Measurements from ENCODE around the gene NCKAP5.

The NCKAP5 gene

DNA sequence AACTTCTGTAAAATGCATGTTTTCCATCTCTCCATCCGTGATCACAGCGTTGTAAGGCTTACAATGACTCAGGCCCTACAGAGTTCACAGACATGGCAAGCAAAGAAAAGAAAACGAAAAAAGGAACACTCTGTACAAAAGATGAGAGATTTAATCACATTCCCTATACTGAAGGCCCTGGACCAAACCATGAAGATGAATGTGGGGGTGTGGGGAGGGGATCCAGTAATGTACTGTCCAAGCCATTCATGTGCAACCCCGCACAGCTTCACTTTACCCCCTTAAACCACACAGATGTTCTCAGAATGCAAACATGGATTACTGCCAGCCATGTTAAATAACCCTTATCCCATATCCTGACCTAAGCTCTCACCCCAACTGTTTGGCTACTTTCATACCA is 391.1 kb downstream of the NCKAP5 start:
- DNase-seq = no peak

DNA sequence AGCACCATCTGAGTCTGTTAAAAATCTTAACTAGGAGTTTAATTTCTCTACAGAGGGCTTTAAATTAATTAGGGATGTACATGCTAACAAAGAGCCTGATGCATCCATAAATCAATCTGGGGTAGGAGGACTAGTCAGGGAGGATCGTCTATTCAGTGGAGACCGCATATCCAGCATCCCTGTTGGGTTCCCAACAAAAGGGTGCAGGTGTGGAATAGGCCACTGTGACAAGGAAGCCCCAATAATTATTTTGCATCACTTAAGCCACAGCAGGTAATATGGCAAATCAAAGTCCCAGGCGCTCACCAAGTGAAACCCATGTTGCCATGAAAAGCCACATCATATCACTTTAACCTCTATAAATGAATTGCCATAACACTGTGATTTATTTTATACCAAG is 392.3 kb downstream of the NCKAP5 start:
- no peak for DNase-seq

DNA sequence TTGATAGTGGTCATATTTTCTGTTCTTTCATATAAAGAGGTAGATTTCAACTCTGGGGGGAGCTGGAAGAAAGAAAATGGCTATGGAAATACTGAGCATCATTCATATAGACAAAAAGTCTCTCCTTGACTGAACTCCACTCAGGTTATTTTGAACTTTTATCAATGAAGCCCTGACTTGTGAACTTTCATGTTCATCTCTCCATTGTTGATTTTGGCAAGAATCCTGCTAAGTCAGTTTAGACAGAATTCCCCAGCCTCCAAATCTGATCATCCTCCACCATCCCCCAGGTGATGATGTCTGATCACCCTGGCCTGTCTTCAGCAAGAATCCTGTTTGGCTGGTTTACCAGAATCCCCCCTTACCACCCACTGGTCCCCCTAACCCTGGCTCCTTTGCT is 395.0 kb downstream of the NCKAP5 start:
- DNase-seq = no peak

DNA sequence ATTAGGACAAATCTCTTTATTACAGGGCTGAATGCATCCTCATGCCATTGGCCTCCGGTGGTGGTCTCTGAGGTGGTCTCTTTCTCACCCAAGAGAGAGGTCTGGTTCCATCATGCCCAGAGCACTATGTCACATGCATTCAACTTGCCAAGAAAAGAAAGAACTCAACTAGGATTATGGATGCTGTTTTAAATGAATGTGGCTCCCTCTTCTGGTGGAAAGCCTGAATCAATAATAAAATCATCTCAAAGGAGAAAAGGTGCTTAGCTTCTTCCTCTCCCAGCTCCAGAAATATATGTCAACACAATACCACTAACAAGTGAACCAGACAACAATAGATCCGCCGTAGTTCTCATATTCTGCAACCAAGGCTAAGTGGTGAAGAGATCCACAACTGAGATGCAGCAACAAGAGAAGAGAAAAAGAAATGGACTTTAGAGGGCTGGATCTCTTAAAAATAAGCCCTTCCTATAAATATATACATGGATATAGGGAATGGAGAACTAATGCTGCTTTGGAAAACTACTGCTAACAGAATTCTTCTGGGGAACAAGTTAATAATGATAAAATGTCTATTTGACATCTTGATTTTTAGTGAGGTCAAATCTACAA is 396.8 kb downstream of the NCKAP5 start:
- DNase-seq = peak; percentile 80

DNA sequence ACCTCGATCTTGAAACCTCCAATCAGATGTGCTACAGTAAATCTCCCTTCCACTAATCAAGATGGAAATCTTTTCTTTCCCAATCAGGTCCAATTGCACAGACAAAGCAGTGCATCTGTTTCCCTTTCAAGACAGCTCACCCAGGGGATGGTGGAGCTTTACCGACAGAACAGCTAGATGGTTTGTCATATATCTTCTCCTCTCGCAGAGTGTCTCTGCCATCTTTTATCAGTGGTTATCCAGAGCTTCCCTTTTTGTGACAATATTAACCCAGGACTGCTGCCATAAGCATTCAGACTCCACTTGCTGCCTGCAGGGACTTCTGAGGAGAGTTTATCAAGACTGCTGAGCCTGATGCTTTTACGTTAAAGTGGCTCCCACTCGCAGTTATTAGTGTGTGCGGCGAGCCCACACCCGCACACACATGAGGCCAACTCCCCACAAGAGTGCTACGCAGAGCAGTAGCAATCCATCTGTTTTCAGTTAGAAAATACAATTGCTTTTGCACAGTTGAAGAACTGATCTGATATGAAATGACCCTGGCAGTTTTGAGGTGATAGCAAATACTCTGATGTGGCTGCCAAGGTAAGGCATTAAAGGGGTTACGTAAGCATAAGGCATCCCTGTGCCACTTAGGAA is 398.9 kb downstream of the NCKAP5 start:
- no peak for DNase-seq

DNA sequence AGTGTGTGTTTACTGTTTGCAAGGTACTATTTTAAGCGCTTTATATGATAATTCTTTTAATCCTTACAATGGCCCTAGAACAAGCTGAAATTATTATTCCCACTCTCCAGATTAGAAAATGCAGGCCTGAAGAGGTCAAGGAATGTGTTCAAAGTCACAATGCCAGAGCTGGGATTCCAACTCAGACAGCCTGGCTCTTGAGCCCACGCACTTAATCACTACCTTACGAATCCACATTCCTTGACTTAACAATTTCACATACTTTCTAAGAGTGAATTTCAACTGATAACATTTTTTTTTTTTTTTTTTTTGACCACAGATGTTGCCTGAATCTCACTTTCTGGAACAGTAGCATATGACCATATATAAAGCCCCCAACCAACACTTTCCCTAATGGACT is 400.3 kb downstream of the NCKAP5 start:
- no peak for DNase-seq

DNA sequence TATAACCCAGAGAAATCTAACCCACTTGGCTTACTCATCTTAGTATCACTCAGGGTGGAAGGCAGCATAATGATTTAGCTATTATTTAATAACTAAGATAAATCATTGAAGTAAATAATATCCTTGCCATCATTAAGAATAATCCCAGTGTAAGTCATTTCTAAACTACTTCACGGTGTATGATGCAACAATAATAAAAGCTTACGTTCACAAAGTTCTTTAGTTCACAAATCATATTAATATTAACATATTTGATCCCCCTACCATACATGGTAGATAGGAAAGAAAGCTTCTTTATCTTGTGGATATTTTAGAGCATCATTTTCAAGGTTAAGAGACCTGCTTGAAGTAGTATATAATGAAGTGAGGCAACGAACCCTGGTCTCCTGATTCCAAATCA is 401.0 kb downstream of the NCKAP5 start:
- no peak for DNase-seq

DNA sequence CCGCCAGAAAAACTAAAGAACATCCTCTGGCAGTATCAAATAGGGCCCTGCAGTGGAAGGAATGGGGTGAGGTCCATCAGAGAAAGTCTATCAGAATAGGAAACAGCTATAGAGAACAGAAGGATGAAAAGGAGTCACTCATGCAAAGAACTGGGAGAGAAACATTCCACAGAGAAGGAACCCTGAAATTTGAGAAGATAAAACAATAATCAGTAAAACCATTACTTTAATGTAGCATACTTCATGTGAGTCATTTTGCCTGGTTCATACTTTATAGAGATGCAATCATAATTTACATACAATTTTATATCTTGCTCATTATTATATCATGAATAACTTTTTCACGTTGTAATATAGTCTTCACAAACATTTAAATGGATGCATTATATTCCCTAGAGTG is 402.2 kb downstream of the NCKAP5 start:
- DNase-seq = no peak

DNA sequence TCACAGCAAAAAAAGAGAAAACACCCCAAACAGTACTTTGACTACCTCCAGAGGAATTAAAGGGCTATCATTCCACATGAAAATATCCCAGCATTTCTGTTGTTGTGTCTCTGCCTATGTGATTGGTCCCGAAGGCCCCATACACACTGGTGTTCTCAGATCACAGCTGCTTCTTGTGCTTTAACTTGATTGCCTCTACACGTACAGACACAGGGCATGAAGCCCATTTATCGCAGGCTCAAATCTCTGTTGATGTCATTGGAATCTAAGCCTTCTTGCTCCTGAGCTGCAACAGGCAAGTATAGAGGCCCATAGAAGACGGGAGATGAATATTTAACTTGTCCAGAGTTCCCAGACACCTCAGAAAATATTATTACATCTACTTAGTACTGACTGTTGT is 405.2 kb downstream of the NCKAP5 start:
- DNase-seq = no peak

DNA sequence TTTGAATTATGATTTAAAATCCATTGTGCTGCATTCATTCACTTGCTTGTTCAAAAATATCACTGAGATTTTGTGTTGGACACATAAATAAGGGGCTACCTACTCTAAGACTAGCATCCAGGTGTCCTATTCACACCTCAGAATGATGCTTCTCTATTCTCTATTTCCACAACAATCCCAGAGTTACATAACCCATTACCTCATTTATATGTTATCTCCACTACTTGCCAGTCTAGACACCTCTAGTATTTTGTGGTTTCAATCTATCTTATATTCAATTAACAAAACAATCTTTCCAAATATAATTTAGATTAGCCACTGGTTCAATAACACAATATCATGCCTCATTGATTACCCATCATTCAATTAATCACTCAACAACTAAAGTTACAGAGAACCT is 409.8 kb downstream of the NCKAP5 start:
- DNase-seq = no peak

DNA sequence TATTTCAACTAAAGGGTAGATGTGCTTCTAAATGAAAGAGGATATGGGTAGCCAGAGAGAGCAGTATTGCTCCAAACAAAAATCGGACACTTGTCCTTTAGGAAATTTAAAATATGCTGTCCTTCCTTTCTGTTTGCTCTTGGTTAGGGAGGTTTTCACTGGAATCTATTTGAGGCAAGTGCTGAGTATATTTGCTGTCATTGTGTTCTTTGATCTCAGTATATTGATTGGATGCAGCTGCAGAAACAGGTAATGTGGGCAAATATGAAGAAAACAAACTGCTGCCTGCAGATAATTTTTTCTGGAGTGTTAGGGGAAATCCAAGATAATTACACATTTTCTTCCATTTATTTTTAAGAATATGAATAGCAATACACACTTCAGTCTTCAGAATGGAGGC is 410.2 kb downstream of the NCKAP5 start:
- DNase-seq = no peak

DNA sequence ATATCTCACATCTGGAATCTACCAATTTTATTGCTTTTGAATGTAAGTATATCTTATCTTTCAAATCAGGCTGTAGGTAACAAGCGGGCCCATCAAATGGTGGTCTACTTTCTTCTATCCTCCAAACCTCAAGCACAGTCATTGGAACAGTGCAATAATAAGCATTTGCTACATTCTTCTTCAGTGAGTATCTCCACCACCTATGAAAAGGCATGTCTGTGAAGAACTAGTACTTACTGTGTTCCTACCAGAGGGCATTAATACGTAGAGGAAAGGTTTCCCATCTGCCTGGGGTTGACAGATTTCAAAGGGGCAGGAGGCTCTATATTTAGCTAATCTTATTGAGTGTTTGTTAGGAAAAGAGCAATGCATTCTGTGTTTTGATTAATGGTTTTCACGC is 411.1 kb downstream of the NCKAP5 start:
- no peak for DNase-seq

DNA sequence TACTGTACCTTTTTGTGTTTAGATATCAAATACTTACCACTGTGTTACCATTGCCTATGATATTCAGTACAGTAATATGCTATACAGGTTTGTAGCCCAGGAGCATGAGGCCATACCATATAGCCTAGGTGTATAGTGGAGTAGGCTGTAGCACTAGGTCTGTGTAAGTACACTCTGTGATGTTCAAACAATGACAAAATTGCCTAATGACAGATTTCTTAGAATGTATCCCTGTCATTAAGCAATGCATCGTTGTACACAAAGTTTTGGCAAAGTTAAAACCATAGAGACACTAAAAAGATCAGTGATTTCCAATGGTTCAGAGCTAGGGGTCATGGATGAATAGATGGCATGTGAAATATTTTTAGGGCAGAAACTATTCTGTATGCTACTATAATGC is 415.5 kb downstream of the NCKAP5 start:
- no peak for DNase-seq

DNA sequence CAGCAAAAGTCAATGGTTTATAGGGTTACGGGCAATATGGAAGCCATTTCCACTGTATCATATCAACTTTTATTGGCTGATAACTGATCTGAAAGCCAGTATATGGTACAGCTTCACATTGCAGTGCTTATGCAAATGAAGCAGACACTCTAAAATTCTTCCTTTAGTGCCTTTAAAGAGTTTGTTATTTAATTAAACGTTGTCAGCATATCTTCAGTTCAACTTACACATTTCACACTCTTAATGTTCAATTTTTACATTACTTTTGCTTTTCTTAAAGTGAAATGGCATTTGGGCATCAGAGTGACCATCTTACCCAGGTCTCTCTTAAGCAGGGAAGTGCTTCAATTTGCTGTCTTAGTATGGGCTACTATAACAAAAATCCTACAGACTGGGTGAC is 420.1 kb downstream of the NCKAP5 start:
- no peak for DNase-seq

DNA sequence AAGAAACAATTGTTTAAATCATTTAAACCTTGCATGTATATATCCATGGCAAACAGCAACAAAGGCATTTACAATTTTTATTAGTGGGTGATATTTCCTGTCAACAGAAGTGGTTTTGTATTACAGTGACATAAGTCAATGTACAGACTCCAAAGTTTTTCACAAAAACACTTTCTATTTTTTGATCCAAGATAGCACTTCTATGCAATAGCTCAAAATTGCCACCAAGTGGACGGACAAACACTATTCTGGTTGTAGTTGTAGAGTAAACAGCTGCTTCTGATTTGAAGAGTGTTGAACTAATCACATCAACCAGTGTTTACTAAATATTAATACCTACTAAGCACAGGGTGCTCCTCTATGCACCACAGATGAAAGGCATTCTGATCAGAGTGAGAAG is 421.4 kb downstream of the NCKAP5 start:
- peak; percentile 39 for DNase-seq

DNA sequence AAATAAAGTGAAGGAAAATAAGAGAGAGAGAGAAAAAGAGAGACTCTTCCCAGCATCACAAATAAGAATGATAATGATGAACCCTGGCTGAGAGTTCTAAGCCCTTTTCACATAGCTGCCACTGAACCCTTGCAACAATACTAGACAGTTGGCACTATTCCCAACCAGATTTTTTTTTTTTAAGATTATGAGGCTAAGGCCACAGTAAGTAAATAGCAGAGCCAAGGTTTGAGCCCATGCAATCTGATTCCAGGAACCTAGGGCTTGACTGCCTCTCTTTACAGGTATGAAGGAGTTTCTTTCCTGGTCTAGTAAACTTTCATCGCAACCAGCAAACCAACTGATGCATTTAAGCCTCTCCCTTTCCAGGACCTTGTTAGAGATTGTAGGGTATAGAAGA is 424.6 kb downstream of the NCKAP5 start:
- DNase-seq = peak; percentile 73

DNA sequence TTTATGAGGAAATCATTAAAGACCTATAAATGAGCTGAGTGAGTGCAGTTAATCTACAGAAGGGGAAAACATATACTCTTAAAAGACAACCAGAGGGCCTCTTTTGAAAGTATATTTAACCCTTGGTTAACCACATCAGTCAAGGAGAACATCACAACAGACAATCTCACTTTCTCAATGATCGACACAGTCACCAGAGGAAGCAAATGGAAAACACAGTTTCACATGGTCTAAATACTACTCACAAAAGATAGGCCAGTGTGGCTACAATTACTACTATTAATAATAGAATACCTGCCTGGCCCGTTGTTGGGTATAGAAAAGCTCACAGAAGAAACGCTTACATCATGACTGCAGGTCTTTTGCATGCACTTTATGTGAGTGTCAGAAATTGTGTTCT is 426.2 kb downstream of the NCKAP5 start:
- DNase-seq = no peak

DNA sequence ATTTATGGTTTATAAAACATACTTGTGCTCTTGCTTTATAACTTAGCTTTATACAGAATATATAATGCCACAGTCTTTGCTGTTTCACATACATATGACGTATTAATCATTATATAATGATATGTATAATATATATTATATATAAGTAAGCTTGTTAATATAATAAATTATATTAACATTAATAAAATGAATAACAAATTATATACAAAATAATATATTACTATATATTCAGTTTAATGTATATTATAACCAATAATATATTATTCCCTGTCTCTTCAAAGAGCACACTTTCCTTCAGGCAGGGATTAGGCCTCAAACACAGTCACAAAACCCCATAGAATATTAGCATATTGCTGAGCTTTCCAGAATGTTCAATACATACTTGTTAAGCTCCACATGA is 427.6 kb downstream of the NCKAP5 start:
- no peak for DNase-seq

DNA sequence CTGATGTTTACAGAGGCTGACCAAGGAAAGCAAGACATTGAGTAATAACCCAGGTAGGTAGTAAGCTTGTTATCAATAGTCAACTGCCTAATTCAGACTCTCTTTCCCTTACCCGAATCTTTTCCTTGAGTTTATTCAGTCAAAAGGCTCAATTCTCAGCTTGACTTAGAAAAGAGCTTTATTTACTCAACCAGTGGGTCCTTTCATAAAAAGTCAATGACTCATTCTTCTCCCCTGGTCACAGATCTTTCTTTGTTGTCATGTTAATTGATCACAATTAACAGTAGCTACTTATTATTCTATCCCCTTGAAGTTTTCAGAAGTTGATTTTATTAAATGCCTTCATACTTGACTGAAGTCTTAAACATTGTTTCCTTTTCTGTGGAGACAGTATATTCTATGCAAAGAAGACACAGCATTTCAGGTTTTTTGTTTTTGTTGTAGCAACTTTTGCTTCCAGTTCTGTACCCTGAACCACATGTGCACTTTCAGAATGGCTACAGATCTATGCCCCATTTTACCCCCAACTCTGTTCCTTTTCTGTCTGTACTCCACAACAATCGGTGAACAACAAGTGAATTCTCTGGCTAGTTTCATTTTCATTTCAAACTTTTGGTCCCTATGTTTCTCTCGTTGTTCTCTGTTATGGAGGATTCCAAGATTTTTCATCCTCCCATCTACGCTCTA is 428.3 kb downstream of the NCKAP5 start:
- no peak for DNase-seq

DNA sequence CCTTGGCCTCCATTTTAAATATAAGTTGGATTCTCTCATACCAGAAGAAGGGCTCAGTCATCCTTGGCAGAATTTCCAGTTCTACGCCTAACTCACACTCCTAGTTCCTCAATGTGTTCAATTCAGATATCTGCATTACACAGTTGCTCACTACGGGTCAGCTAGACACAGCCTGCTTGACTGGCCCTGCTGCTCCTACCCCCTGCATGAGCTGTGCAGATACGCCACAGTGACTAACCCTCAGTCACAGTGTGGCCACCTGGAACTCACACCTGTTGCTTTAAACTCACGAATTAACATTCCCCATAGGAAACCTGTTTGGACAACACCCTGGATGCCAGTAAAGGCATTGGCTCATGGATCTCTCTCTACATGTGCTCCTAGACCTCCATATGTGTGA is 429.6 kb downstream of the NCKAP5 start:
- DNase-seq = no peak

DNA sequence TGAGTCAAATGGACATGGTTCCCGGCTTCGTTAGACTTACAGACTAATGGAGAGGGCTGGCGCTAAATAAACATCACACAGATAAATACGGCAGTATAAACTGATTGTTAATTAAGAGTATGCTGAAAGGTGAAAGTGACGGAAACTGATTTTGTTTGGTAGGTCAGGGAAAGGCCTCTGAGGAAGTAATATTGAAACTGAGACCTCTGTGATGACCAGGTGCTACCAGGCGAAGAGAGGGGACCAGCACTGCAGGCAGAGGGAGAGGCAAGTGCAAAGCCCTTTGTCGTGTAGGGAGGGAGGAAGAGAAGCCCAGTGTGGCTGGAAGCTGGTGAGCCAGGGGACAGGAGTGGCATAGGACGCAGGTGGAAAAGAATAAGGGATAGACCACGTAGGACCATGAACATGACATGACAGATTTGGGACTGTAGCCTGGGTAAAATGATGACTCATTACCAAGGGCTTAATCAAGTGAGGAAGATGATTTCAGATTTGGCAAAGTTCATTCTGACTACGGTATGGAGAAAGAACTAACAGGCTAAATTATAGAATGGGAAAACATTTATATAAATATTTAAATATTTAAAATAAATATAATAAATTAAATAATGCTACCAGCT is 433.1 kb downstream of the NCKAP5 start:
- peak; percentile 81 for DNase-seq

DNA sequence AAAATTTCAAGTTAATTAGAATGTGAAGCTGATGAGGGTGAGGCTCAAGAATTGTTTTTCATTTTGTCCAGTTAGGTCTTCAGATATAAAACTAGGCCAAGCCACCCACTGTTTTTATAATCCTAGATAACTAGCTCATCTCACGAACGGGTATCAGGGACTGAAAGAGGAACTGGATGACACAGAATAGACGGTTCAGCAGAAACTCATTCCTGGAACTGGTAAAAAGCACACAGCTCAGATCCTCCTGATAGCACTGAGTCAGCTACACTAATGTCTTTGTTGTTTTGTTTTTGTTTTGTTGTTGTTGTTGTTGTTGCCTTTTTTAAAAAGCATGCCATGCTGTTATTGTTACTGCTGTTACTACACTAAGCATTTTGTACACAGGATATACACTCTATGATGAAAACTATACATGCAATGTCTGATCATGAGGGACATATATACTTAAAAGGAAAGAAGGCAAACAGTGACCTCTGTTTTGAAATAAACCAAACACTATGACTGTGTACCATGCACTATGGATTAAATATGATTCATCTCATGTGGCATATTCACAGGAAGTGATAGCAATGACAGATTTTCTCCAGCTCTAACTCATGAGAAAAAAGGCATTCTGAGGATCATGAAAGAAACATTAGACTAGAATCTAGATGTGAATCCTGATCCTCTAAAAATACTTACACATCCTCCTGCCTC is 437.6 kb downstream of the NCKAP5 start:
- DNase-seq = no peak

DNA sequence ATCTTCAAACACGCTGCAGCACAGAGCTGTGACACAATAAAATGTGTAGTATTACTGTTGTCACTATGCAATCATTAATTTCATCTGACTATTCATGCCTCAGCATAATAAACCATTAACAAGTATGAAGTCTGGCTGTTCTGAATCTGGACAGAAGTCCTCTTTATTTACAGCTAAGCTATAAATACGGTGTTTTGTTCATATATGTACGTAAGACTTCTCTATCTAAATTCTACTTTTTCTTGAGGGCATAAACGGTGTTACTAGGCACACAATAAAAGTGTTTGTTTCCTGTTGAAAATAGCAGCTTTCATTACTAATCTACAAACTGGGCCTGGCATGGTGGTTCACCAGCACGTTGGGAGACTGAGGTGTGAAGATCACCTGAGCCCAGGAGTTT is 443.8 kb downstream of the NCKAP5 start:
- DNase-seq = no peak

DNA sequence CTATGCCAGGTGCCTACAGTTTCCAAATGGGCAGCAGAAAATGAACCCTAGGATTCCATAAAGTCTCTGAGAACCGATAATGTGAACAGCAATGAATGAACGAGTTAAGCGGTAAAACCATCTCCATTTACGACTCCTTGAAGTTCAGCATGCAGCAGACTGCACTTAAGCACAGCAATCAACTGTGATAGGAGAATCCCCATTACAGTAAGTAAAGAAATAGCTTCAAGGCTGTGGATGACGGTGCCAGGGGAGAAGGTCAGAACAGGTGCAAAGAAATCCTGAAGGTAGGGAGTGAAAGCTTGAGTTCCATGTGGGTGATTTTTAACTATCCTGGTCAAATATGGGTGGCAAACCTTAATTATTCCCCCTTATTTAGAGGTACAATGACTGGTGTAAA is 444.4 kb downstream of the NCKAP5 start:
- peak; percentile 79 for DNase-seq
